OCI-LY1 (cell line): ENCODE results near the gene RET.

Experiments
- EZH2 ChIP-seq: fragments of 200-600 bp; sonication (generic), shearing (Covaris generic); IDR thresholded peaks from 2 replicates; pipeline ENCODE4 v1.8.0; 2017; ENCODE audit warnings: borderline replicate concordance, mixed run types, mild to moderate bottlenecking, antibody characterized with exemption, low read length, moderate library complexity, mixed read lengths
- TF ChIP-seq, protein P1 (sequence below): fragments of 200-600 bp; sonication (generic), shearing (Covaris generic); IDR thresholded peaks from 2 replicates; pipeline ENCODE4 v1.5.1; 2017; ENCODE audit warnings: mild to moderate bottlenecking, antibody characterized with exemption, low read length, moderate library complexity, mixed read lengths

DNA sequence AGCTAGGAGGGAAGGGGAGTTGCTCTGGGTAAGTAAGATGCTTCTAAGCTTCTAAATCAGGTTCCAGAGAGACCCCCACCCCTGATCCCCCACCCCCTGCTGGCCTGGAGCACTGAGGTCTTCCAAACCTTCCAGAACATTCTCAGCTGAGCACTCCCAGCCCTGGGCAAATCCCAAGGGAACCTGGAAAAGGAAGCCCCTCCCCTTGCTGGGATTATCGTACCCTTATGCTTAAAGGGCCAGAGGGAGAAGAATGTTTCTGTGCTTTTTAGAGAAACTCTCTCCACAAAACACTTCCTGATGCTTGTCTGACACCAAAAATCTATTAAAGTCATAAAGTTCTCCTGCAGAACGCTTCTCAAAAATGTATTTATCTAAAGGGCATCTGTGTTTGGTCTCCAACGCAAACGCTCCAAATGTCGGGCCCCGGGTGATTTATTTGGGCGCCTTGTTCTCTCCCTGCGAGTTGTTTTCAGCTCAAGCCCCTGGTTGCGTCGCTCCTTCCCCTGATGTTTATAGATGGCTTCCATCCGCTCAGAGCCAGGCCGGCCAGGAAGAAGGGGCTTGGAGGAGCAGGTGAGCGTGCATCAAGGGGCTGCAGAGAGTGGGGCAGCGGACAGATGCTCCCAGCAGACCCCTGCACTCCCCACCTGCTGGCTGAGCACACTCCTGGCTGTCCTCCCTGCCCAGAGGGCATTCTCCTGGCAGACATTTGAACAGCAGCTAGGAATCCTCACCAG, 8.2 kb upstream of the RET start:
- TF ChIP-seq, protein P1, sequence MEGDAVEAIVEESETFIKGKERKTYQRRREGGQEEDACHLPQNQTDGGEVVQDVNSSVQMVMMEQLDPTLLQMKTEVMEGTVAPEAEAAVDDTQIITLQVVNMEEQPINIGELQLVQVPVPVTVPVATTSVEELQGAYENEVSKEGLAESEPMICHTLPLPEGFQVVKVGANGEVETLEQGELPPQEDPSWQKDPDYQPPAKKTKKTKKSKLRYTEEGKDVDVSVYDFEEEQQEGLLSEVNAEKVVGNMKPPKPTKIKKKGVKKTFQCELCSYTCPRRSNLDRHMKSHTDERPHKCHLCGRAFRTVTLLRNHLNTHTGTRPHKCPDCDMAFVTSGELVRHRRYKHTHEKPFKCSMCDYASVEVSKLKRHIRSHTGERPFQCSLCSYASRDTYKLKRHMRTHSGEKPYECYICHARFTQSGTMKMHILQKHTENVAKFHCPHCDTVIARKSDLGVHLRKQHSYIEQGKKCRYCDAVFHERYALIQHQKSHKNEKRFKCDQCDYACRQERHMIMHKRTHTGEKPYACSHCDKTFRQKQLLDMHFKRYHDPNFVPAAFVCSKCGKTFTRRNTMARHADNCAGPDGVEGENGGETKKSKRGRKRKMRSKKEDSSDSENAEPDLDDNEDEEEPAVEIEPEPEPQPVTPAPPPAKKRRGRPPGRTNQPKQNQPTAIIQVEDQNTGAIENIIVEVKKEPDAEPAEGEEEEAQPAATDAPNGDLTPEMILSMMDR = no peak
- no peak for TF ChIP-seq EZH2
